GM21367 (cell line): ENCODE data around the gene IL9.

Experiments
- ATAC-seq: cut with Tn5 transposase; IDR thresholded peaks from one replicate; pipeline ENCODE4 v1.9.1; 2021; ENCODE audit not compliant: unreplicated experiment

The IL9 gene

GRCh38 chr5:135891791-135892190, 3.9 kb downstream of the IL9 start:
- no peak for ATAC-seq

GRCh38 chr5:135891268-135891667, 4.4 kb downstream of the IL9 start:
- no peak for ATAC-seq

- no peak for ATAC-seq
Measured at GRCh38 chr5:135890867-135891266, 4.8 kb downstream of the IL9 start.

GRCh38 chr5:135890296-135890695, 5.3 kb downstream of the IL9 start:
- ATAC-seq: no peak

GRCh38 chr5:135887881-135888614, 7.6 kb downstream of the IL9 start:
- no peak for ATAC-seq

GRCh38 chr5:135887447-135887864, 8.2 kb downstream of the IL9 start:
- ATAC-seq: peak; percentile 95

- no peak for ATAC-seq
Measured at GRCh38 chr5:135886136-135886535, 9.5 kb downstream of the IL9 start.

- no peak for ATAC-seq
Measured at GRCh38 chr5:135885031-135885430, 10.6 kb downstream of the IL9 start.

GRCh38 chr5:135883441-135883840, 12.2 kb downstream of the IL9 start:
- ATAC-seq: no peak

- ATAC-seq: no peak
Measured at GRCh38 chr5:135883026-135883425, 12.6 kb downstream of the IL9 start.

GRCh38 chr5:135881819-135882218, 13.8 kb downstream of the IL9 start:
- no peak for ATAC-seq

- no peak for ATAC-seq
Measured at GRCh38 chr5:135881244-135881643, 14.4 kb downstream of the IL9 start.

- no peak for ATAC-seq
Measured at GRCh38 chr5:135880801-135881200, 14.8 kb downstream of the IL9 start.

GRCh38 chr5:135880278-135880677, 15.4 kb downstream of the IL9 start:
- ATAC-seq: no peak

GRCh38 chr5:135879591-135879990, 16.1 kb downstream of the IL9 start:
- ATAC-seq: no peak

GRCh38 chr5:135878156-135878620, 17.5 kb downstream of the IL9 start:
- no peak for ATAC-seq

- no peak for ATAC-seq
Measured at GRCh38 chr5:135877570-135878155, 18.0 kb downstream of the IL9 start.

GRCh38 chr5:135876146-135876545, 19.5 kb downstream of the IL9 start:
- no peak for ATAC-seq

- no peak for ATAC-seq
Measured at GRCh38 chr5:135875567-135875966, 20.1 kb downstream of the IL9 start.

- no peak for ATAC-seq
Measured at GRCh38 chr5:135874461-135874860, 21.2 kb downstream of the IL9 start.

- no peak for ATAC-seq
Measured at GRCh38 chr5:135873831-135874230, 21.8 kb downstream of the IL9 start.

- ATAC-seq: no peak
Measured at GRCh38 chr5:135871268-135871915, 24.2 kb downstream of the IL9 start.
